A673 (cell line): ENCODE measurements around the gene IFIT3.

Experiments used
- EZH2 ChIP-seq: fragments of 200-600 bp; sonication (generic); IDR thresholded peaks from 2 replicates; pipeline ENCODE4 v1.6.1; 2017; ENCODE audit warnings: borderline replicate concordance, low read depth, mild to moderate bottlenecking, mixed read lengths, antibody characterized with exemption, low read length; ENCODE audit not compliant: poor library complexity, severe bottlenecking
- TF ChIP-seq, protein P1 (sequence below): fragments of 300-800, 200-600 bp; sonication (generic); conservative IDR thresholded peaks from 2 replicates; pipeline ENCODE4 v1.5.1; 2017; ENCODE audit warnings: low read depth, mild to moderate bottlenecking, antibody characterized with exemption, low read length, moderate library complexity, mixed read lengths

DNA sequence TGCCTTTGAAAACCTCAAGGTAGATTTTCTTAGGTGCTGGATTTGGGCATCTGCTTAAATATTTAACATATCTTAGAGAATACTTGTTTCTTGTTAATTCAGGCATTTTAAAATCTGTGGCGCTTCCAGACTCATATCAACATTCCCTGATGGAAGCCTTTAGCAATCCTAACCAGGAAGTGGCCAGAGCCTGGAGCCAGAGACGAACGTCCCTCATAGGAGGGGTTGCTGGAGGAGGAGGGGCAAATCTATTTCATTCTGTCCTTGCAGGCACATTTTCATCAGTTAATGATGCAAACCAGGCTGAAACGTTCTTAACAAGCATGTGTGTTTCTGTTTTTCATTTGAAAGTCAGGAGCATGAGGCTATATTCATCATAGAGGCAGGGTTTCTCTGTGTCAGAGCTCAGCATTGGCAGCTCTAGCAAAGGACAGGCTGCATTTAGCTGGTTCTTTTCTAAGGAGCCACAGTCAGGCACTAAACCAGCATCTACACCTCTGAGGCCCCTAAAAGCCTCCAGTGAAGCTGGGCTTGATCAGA, 43.8 kb upstream of the IFIT3 start:
- TF ChIP-seq, protein P1, sequence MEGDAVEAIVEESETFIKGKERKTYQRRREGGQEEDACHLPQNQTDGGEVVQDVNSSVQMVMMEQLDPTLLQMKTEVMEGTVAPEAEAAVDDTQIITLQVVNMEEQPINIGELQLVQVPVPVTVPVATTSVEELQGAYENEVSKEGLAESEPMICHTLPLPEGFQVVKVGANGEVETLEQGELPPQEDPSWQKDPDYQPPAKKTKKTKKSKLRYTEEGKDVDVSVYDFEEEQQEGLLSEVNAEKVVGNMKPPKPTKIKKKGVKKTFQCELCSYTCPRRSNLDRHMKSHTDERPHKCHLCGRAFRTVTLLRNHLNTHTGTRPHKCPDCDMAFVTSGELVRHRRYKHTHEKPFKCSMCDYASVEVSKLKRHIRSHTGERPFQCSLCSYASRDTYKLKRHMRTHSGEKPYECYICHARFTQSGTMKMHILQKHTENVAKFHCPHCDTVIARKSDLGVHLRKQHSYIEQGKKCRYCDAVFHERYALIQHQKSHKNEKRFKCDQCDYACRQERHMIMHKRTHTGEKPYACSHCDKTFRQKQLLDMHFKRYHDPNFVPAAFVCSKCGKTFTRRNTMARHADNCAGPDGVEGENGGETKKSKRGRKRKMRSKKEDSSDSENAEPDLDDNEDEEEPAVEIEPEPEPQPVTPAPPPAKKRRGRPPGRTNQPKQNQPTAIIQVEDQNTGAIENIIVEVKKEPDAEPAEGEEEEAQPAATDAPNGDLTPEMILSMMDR, result no peak
- no peak for TF ChIP-seq EZH2
